Cardiac fibroblast (primary cell): ENCODE results near the gene SNX24.

ENCODE experiments used
- DNase-seq, 2 donors: peaks; one replicate each; pipeline versions ENCODE4 v3.0.0 to v3.0.0-alpha.2; 2010; ENCODE audit warnings: low read depth in 2 of 2
- H3K4me3 ChIP-seq, 2 donors: replicated peaks in 1 of 2; 1 replicate in 1 of 2; 2 replicates in 1 of 2; pipeline ENCODE4 v1.5.1; 2011; ENCODE audit warnings: low read depth in 2 of 2, low read length in 2 of 2, mild to moderate bottlenecking in 2 of 2, moderate library complexity in 1 of 2
- CTCF ChIP-seq: IDR thresholded peaks from one replicate; pipeline ENCODE4 v1.5.1; 2011; ENCODE audit warnings: low read depth, mild to moderate bottlenecking, low read length, inconsistent platforms

The SNX24 gene

GRCh38 chr5:122896598-122897282, 51.3 kb downstream of the SNX24 start:
- H3K4me3 ChIP-seq: no peak overlapping the region
- peak; percentile 56 to 62 for DNase-seq
- TF ChIP-seq CTCF: peak; percentile 49

GRCh38 chr5:122897283-122897602, 51.8 kb downstream of the SNX24 start:
- DNase-seq: no peak
- H3K4me3 ChIP-seq: no peak overlapping the region
- no peak for TF ChIP-seq CTCF

GRCh38 chr5:122901346-122901745, 55.9 kb downstream of the SNX24 start:
- no peak for DNase-seq
- no peak overlapping the region for H3K4me3 ChIP-seq
- no peak for TF ChIP-seq CTCF

GRCh38 chr5:122902263-122902662, 56.9 kb downstream of the SNX24 start:
- no peak for DNase-seq
- H3K4me3 ChIP-seq: no peak overlapping the region
- TF ChIP-seq CTCF: no peak

GRCh38 chr5:122906768-122907167, 61.4 kb downstream of the SNX24 start:
- no peak overlapping the region for H3K4me3 ChIP-seq
- peak; percentile 65 to 74 for DNase-seq
- TF ChIP-seq CTCF: no peak

GRCh38 chr5:122907276-122907675, 61.9 kb downstream of the SNX24 start:
- peak; percentile 60 to 75 for DNase-seq
- TF ChIP-seq CTCF: no peak

GRCh38 chr5:122908108-122908507, 62.7 kb downstream of the SNX24 start:
- no peak for DNase-seq
- no peak for TF ChIP-seq CTCF
- H3K4me3 ChIP-seq: no peak overlapping the region

More at GRCh38 chr5:122907276-122907675, 61.9 kb downstream of the SNX24 start:
- H3K4me3 ChIP-seq: no peak overlapping the region
